ENCODE results near the gene PNLDC1. TPM values are rescaled to one million over a fixed set of nuclear protein-coding genes. Genes with fewer than 3 reads are reported as not detected.

PNLDC1 gene, protein sequence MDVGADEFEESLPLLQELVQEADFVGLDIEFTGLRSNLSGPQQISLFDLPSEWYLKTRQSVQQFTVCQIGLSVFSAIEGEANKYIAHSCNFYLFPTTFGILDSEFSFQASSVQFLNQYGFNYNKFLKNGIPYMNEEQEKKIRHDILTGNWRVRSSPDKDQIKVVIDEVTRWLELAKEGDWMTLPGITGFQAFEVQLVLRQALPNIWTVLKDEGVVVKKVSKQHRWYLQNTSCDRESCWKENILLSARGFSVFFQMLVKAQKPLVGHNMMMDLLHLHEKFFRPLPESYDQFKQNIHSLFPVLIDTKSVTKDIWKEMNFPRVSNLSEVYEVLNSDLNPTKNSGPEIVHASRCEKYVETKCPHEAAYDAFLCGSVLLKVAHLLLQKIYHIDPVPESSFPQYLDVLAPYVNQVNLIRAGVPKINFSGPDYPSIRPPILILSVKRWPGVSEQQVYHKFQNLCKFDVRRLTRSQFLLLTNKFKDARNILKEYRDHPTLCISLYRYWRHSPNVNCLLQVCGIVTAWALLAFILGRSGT
- total RNA-seq, result not detected
- polyA plus RNA-seq, result 0.15 TPM

DNA sequence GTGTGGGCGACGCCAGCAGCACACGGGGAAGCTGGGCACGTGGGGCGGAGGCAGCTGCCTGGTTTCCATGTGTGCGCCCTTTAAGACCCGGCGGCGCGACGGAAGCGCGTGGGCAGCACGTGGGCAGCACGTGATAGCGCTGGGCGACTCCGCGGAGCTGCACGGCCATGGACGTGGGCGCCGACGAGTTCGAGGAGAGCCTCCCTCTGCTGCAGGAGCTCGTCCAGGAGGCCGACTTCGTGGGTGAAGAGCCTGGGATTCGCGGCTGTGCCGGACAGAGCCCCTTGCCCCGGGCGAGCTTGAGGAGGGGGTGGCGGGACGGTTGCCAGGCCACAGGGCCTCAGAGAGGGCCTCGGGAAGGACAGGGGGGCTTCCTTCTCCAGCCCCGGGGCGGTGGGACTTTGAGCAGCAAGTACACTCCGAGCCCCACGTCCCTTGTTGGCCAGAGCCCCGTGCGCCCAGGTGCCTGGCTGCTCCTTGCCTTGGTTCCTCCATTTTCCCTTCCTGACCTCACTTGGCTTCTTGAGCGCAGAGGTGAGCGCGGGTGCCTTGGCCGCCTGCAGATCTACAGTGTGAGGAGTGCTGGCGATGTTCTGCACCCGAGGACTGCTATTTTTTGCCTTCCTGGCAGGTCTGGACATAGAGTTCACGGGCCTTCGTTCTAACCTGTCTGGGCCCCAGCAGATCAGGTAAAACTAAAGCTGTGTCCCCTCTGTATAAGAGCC lies at the start of gene PNLDC1:
Gene PNLDC1 (plus strand): TSS at position 136 of the 725 bp plus-strand sequence. CDS start 32 bp downstream, at position 168.
- no peak for DNase-seq (ENCODE audit: extremely low spot score)
- no peaks in the 10 kb centered on the region for H3K4me1 ChIP-seq (ENCODE audit: insufficient read depth)
- H3K36me3 ChIP-seq (ENCODE audit: insufficient read depth), result peaks cover 7% of the 10 kb centered on the region
- H3K4me3 ChIP-seq (ENCODE audit: low read depth, low read length), result no peak within 1 kb of the TSS
- 89% methylated on average over 50 of the region's 50 CpGs for WGBS
- no peak within 1 kb of the TSS for H3K27ac ChIP-seq (ENCODE audit: low read depth)

DNA sequence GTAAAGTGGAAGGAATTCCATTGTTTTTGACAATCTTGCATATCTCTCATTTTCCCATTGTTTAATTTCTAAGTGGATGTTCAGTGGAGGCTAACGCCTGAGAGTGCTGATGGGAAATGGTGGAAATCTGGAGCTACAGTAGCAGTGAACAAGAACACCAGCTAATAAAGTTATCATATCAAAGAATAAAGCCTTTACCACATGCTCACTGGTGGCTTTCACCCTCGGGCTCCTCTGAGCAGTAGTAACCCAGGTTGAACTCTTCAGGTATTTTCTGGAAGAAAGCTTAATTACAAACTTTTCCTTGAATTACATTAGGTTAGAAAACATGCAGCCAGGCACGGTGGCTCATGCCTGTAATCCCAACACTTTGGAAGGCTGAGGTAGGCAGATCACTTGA lies 48.6 kb upstream of the PNLDC1 start:
- no peak for DNase-seq (ENCODE audit: extremely low spot score)
- Histone ChIP-seq H3K4me1 (ENCODE audit: insufficient read depth) (no peaks in the 10 kb centered on the region), H3K36me3 (ENCODE audit: insufficient read depth) (peaks cover 5% of the 10 kb centered on the region), H3K27ac (ENCODE audit: low read depth) (no peak overlapping the region), H3K4me3 (ENCODE audit: low read depth, low read length) (no peak overlapping the region)
- 77% methylated on average over 3 of the region's 3 CpGs for WGBS

DNA sequence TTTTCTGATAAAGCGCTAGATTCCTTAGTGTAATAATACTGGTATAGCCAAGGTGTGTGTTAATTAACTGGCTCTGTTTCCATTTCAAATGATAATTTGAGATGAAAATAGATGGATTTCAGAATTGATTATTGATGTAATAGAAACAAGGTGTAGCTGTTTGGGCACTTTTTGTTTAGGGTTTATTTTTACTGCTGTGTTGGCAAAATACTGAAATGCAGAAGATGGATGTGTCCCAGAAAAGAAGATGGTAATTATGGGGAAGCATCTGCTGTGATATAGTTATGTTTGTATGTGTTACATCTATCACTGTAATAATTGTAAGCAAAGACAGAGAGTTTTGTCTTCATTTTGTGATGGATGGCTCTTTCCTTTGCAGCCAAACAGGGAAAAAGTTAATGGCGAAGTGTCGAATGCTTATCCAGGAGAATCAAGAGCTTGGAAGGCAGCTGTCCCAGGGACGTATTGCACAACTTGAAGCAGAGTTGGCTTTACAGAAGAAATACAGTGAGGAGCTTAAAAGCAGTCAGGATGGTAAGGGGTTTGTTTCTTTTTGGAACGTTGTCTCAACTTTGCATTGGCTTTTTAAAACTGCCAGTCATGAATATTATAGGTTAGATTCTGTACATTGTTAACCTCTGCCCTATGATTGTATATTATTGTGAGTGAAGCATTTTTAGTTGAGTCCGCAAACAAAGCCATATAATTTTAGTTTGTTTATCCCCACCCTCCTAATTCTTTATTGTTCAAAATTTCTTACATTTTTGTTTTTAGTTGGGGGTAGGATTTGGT lies 46.8 kb upstream of the PNLDC1 start:
- 85% methylated on average over 6 of the region's 6 CpGs for WGBS
- H3K36me3 ChIP-seq (ENCODE audit: insufficient read depth), result peaks cover 5% of the 10 kb centered on the region
- no peak for DNase-seq (ENCODE audit: extremely low spot score)
- no peaks in the 10 kb centered on the region for H3K4me1 ChIP-seq (ENCODE audit: insufficient read depth)
- H3K27ac ChIP-seq (ENCODE audit: low read depth), result no peak overlapping the region
- no peak overlapping the region for H3K4me3 ChIP-seq (ENCODE audit: low read depth, low read length)

DNA sequence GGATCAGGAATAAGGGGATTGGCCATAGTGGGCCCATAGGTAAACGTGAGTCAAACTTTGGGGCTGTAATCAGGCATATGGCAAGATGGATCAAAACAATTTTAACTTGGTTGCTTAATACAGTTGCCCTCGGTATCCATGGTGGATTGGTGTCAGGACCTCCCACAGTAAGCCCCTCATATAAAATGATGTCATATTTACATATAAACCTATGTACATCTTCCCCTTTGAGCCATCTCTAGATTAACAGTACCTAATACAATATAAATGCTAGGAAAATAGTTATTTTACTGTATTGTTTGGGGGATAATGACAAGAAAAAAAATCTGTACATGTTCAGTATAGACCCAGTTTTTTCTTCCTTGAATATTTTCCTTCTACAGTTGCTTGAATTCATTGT lies 45.7 kb upstream of the PNLDC1 start:
- DNase-seq (ENCODE audit: extremely low spot score), result no peak
- Histone ChIP-seq H3K36me3 (ENCODE audit: insufficient read depth) (peaks cover 5% of the 10 kb centered on the region), H3K4me3 (ENCODE audit: low read depth, low read length) (no peak overlapping the region), H3K27ac (ENCODE audit: low read depth) (no peak overlapping the region), H3K4me1 (ENCODE audit: insufficient read depth) (no peaks in the 10 kb centered on the region)
- WGBS, result 82% methylated on average over 2 of the region's 2 CpGs

DNA sequence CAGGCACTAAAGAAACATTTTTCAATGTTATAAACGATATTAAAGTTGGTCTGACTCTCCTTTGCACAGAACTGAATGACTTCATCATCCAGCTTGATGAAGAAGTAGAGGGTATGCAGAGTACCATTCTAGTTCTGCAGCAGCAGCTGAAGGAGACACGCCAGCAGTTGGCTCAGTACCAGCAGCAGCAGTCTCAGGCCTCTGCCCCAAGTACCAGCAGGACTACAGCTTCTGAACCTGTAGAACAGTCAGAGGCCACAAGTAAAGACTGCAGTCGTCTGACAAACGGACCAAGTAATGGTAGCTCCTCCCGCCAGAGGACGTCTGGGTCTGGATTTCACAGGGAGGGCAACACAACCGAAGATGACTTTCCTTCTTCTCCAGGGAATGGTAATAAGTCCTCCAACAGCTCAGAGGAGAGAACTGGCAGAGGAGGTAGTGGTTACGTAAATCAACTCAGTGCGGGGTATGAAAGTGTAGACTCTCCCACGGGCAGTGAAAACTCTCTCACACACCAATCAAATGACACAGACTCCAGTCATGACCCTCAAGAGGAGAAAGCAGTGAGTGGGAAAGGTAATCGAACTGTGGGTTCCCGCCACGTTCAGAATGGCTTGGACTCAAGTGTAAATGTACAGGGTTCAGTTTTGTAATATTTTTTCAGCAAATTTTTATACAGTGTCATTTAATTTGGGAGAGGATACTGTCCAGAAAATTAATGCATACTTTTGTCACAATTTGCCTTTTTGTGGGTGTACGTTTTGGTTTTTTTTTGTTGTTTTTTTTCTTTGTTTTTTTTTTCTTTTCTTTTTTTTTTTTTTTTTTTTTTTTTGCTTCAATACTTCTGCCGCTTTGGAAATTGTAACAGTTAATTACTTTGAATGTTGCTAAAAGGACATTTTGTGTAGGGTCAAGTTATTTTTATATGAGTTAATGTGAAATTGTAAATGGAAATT lies 44.8 kb upstream of the PNLDC1 start:
- H3K4me3 ChIP-seq (ENCODE audit: low read depth, low read length), result no peak overlapping the region
- WGBS, result 75% methylated on average over 15 of the region's 15 CpGs
- DNase-seq (ENCODE audit: extremely low spot score), result no peak
- H3K27ac ChIP-seq (ENCODE audit: low read depth), result no peak overlapping the region
- H3K4me1 ChIP-seq (ENCODE audit: insufficient read depth), result no peaks in the 10 kb centered on the region
- H3K36me3 ChIP-seq (ENCODE audit: insufficient read depth), result peaks cover 5% of the 10 kb centered on the region

DNA sequence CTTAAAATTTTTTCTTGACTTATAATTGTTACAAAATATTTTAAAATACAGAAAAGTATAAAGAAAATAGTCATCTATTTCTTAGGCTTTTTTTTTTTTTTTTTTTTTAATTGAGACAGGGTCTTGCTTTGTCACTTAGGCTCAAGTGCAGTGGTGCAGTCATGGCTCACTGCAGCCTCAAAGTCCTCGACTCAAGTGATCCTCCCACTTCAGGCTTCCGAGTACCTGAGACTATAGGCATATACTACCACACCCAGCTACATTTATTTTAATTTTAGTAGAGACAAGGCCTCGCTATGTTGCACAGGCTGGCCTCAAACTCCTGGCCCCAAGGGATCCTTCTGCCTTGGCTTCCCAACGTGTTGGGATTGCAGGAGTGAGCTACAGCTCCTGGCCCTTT lies 43.6 kb upstream of the PNLDC1 start:
- H3K4me3 ChIP-seq (ENCODE audit: low read depth, low read length), result no peak overlapping the region
- no peak for DNase-seq (ENCODE audit: extremely low spot score)
- 90% methylated on average over 4 of the region's 4 CpGs for WGBS
- H3K4me1 ChIP-seq (ENCODE audit: insufficient read depth), result no peaks in the 10 kb centered on the region
- H3K27ac ChIP-seq (ENCODE audit: low read depth), result no peak overlapping the region
- peaks cover 3% of the 10 kb centered on the region for H3K36me3 ChIP-seq (ENCODE audit: insufficient read depth)

DNA sequence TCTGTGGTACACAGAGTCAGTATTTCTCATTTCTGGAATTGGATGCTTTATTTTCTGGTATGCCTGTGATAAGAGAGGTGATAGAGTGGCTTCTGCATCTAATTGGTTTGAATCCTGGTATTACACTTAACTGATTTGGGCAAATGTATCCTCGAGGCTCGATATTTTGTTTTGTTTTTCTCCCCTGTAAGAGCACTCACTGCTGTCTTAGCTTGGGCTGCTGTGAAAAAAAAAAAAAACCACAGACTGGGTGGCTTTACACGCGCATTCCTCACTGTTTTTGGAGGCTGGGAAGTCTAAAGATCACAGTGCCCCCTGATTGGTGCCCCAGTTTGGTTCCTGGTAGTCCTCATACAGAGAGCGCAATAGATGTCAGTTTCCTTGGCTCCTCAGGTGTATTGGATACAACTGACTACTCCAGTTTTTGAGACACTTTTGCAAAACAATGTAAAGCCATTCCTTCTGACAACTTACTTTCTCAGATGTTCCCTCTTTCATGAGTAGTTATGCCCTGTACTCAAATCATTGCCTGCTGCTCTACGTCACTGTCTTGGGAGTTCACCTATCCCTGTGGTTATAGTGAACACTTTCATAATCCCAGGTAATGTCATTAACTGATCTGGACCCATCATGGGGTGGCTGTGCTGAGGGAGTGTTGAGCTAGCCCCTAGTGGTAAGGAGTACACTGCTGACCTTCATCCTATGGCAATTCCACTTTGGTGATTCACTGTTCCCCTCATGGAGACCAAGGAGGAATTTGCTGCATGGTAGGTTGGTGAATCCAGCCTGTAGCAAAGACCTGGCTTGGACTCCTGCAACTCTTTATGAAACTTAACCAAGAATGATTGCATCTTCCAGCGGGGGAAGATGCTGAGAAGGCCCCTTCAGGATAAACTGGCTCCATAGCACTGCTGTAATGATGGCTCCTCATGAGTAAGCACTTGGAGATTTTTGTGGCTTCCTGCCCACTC lies 41.8 kb upstream of the PNLDC1 start:
- no peak overlapping the region for H3K27ac ChIP-seq (ENCODE audit: low read depth)

DNA sequence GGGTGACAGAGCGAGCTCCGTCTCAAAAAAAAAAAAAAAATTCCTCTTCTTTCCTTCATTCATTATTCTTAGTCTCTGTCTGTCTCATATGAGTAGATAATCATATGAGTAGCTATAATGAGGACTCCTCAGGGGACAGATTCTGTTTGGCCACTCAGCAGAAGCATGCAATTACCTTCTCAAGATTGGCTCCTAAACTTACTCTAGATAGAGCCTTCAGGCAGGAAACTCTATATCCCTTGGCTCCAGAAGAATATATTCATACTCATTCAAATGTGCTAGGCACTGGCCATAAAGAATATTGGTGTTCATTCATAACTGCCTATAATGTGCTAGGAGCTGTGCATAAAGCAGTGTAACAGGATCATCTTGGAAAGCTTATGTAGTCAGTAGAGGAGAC lies 40.4 kb upstream of the PNLDC1 start:
- H3K27ac ChIP-seq (ENCODE audit: low read depth), result no peak overlapping the region
- H3K4me1 ChIP-seq (ENCODE audit: insufficient read depth), result no peaks in the 10 kb centered on the region
- H3K4me3 ChIP-seq (ENCODE audit: low read depth, low read length), result no peak overlapping the region
- no peaks in the 10 kb centered on the region for H3K36me3 ChIP-seq (ENCODE audit: insufficient read depth)
- 43% methylated on average over 1 of the region's 2 CpGs for WGBS
- DNase-seq (ENCODE audit: extremely low spot score), result no peak

More for the DNA sequence above, 41.8 kb upstream of the PNLDC1 start:
- no peak overlapping the region for H3K4me3 ChIP-seq (ENCODE audit: low read depth, low read length)
- no peak for DNase-seq (ENCODE audit: extremely low spot score)
- H3K36me3 ChIP-seq (ENCODE audit: insufficient read depth), result no peaks in the 10 kb centered on the region
- WGBS, result 92% methylated on average over 7 of the region's 7 CpGs
- H3K4me1 ChIP-seq (ENCODE audit: insufficient read depth), result no peaks in the 10 kb centered on the region

DNA sequence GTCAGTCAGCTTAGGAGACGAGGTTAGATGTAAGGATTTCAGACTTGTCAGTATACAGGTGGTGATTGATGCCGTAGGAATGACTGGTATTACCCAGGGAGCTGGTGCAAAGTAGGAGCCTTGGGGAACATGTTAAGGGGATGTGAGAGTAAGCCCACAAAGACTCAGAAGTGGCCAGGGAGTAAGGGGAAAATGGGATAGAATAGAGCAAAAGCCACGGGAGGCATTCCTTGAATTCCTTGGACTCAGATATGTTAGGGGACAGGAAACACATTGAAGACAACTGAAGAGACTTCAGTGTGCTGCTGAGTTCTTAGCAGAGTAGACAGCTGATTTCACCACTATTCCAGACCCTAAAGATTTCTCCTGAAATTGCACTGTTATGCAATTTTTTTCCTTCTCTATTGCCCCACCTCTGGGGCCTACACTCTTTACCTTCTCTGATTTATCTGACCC lies 39.4 kb upstream of the PNLDC1 start:
- no peak overlapping the region for H3K27ac ChIP-seq (ENCODE audit: low read depth)
- H3K4me1 ChIP-seq (ENCODE audit: insufficient read depth), result no peaks in the 10 kb centered on the region
- no peak for DNase-seq (ENCODE audit: extremely low spot score)
- 52% methylated on average over 3 of the region's 3 CpGs for WGBS
- H3K36me3 ChIP-seq (ENCODE audit: insufficient read depth), result no peaks in the 10 kb centered on the region
- no peak overlapping the region for H3K4me3 ChIP-seq (ENCODE audit: low read depth, low read length)

DNA sequence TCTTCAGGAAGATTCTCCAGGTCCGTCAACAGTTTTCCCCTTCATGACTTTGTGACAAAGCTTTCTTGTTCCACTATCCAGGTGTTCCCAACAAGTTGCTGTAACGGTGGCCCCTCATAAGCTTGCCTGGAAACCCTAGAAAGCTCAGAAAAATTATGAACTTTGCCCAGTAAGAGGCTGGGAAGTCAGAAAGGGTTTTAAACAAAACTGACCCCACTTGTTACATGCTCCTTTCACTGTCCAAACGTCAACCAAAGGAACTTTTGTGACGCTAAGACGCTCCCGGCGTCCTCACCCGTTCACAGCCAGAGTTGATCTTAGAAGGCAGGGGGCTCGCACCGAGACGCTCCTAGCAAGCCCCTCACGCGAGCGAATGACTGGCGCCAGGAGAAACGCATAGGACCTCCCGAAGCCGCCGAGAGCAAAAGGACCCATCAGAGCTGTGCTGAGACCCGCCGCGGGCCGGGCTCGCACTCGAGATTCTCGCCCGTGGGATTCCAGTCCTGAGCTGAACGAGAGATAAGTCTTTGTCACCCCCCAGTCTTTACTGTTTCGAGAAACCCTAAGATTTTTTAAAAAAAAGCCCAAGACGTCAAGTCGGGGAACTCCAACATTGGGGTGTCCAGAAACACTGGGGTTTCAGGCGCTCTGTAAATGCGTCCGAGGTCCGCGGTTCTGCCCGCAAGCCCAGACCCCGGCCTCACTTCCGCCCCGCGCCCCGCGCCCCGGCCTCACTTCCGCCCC lies 38.8 kb upstream of the PNLDC1 start:
- peak; percentile 2 for DNase-seq (ENCODE audit: extremely low spot score)
- Histone ChIP-seq H3K27ac (ENCODE audit: low read depth) (peak overlapping the region; percentile 91), H3K36me3 (ENCODE audit: insufficient read depth) (no peaks in the 10 kb centered on the region), H3K4me1 (ENCODE audit: insufficient read depth) (no peaks in the 10 kb centered on the region), H3K4me3 (ENCODE audit: low read depth, low read length) (peak overlapping the region; percentile 74)
- 7% methylated on average over 45 of the region's 45 CpGs for WGBS

All from urinary bladder (tissue), 4 donors.